HEK293T (cell line): ENCODE data around the gene DCDC1.

Source experiments
- ARNT ChIP-seq: fragments of 450-650 bp; IDR thresholded peaks from 2 replicates; pipeline ENCODE4 v1.6.1; 2017; ENCODE audit warnings: mild to moderate bottlenecking
- BHLHE40 ChIP-seq: fragments of 450-650 bp; IDR thresholded peaks from 2 replicates; pipeline ENCODE4 v1.6.1; 2016; ENCODE audit warnings: mild to moderate bottlenecking, moderate library complexity, borderline replicate concordance
- CTBP1 ChIP-seq: fragments of 450-650 bp; IDR thresholded peaks from 2 replicates; pipeline ENCODE4 v1.6.1; 2016; ENCODE audit warnings: borderline replicate concordance
- FOXK2 ChIP-seq: fragments of 450-650 bp; IDR thresholded peaks from 2 replicates; pipeline ENCODE4 v1.6.1; 2016; ENCODE audit warnings: mild to moderate bottlenecking
- FOXM1 ChIP-seq: fragments of 450-650 bp; IDR thresholded peaks from 2 replicates; pipeline ENCODE4 v1.6.1; 2017; ENCODE audit warnings: mild to moderate bottlenecking, borderline replicate concordance
- HDGF ChIP-seq: fragments of 450-650 bp; IDR thresholded peaks from 2 replicates; pipeline ENCODE4 v1.6.1; 2017; ENCODE audit warnings: antibody characterized with exemption, borderline replicate concordance
- SP1 ChIP-seq: fragments of 450-650 bp; IDR thresholded peaks from 2 replicates; pipeline ENCODE4 v1.6.1; 2017
- SUZ12 ChIP-seq: fragments of 450-650 bp; IDR thresholded peaks from 2 replicates; pipeline ENCODE4 v1.6.1; 2016; ENCODE audit warnings: mild to moderate bottlenecking
- TARDBP ChIP-seq: fragments of 450-650 bp; IDR thresholded peaks from 2 replicates; pipeline ENCODE4 v1.6.1; 2016
- ZNF384 ChIP-seq: fragments of 450-650 bp; IDR thresholded peaks from 2 replicates; pipeline ENCODE4 v1.6.1; 2016
- TF ChIP-seq, protein P1 (sequence below): fragments of 450-650 bp; IDR thresholded peaks from 2 replicates; pipeline ENCODE4 v1.6.1; 2016

GRCh38 chr11:30991802-30992512, 377.6 kb downstream of the DCDC1 start:
- TF ChIP-seq CTBP1 = no peak
- no peak for TF ChIP-seq FOXM1
- no peak for TF ChIP-seq FOXK2
- no peak for TF ChIP-seq ZNF384
- no peak for TF ChIP-seq ARNT
- TF ChIP-seq BHLHE40 = no peak
- no peak for TF ChIP-seq SUZ12
- TF ChIP-seq SP1 = no peak
- TF ChIP-seq, protein P1, sequence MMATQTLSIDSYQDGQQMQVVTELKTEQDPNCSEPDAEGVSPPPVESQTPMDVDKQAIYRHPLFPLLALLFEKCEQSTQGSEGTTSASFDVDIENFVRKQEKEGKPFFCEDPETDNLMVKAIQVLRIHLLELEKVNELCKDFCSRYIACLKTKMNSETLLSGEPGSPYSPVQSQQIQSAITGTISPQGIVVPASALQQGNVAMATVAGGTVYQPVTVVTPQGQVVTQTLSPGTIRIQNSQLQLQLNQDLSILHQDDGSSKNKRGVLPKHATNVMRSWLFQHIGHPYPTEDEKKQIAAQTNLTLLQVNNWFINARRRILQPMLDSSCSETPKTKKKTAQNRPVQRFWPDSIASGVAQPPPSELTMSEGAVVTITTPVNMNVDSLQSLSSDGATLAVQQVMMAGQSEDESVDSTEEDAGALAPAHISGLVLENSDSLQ = no peak
- no peak for TF ChIP-seq HDGF
- no peak for TF ChIP-seq TARDBP
